Measurements from ENCODE around the gene PCYT2.

The PCYT2 gene

DNA sequence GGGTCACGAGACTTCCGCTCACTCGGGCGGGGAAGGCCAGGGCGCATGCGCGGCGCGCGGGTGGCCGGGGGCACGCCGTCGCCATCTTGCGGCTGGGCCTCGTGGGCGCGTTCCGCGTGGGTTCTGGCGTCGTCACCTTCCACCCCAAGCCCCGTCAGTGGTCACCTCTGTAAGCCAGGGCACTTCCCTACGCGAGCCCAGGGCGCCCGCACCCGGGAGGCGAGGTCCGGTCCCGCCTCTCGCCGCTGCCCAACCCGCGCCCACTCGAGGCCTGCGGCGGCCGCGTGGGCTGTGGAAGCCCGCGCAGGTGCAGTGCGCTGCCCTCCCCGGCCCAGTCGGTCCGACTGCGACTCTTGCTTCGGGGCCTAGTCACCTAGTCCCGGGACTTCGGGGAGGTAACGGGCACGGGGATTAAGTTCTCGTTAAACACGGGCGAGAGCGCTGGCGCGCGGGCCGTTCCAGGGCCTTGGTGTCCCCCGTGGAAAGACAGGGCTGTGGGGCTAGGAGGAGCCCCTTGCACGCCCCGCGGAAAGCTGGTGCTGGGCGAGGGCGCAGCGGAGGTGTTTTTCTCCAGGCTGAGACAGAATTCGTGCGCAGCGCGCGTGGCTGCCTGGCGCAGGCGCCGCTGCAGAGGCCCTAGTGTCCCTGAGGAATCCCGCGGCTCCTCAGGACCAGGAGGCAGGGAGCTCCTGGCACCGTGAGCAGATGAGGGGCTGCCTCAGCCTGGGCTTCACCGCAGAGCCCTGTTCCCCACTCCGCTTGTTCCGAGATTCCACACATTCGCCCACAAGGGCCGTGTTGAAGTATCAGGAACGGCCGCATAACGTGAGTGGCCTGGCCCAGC is 39.6 kb downstream of the PCYT2 start:
- H3K9me3 Mint-ChIP-seq, result no peaks in the 10 kb centered on the region
- H3K27me3 Mint-ChIP-seq (ENCODE audit: low read depth), result no peaks in the 10 kb centered on the region
- peak overlapping the region; percentile 85 to 91 (median 88) for H3K4me3 Mint-ChIP-seq
- peak overlapping the region; percentile 88 to 97 (median 95) for H3K27ac Mint-ChIP-seq
- TF ChIP-seq, protein P1, sequence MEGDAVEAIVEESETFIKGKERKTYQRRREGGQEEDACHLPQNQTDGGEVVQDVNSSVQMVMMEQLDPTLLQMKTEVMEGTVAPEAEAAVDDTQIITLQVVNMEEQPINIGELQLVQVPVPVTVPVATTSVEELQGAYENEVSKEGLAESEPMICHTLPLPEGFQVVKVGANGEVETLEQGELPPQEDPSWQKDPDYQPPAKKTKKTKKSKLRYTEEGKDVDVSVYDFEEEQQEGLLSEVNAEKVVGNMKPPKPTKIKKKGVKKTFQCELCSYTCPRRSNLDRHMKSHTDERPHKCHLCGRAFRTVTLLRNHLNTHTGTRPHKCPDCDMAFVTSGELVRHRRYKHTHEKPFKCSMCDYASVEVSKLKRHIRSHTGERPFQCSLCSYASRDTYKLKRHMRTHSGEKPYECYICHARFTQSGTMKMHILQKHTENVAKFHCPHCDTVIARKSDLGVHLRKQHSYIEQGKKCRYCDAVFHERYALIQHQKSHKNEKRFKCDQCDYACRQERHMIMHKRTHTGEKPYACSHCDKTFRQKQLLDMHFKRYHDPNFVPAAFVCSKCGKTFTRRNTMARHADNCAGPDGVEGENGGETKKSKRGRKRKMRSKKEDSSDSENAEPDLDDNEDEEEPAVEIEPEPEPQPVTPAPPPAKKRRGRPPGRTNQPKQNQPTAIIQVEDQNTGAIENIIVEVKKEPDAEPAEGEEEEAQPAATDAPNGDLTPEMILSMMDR (IDR thresholded peaks at IDR 0.05; ENCODE audit: unreplicated experiment in 3 of 3), result peak in 2 of 3 experiments; percentile 16 to 46
- peaks cover 8% of the 10 kb centered on the region for H3K4me1 Mint-ChIP-seq
- H3K36me3 Mint-ChIP-seq (ENCODE audit: low read depth), result peaks cover 3% of the 10 kb centered on the region

DNA sequence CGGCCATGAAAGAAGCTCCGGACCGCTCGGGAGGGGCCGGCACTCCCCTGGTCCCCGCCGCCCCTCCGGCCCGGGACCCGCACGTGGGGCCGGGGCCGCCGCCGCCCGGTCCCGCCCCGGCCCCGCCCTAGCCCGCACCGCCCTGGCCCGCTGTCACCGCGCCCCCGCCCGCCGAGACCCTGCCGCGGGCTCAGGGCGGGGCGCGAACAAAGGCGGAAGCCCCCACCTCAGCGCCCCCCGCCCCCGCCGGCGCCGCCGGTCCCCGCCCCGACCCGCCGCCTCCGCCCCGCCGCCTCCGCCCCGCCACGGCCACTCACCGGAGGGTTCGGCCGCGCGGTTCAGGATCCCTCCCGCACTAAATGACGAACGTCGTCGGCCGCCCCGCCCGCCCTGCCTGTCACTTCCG is 40.2 kb downstream of the PCYT2 start, which contains the start of gene ARHGDIA:
ARHGDIA (minus strand) TSS at position 357 of the 406 bp plus-strand sequence. CDS start 1,407 bp downstream, outside the sequence.
- TF ChIP-seq, protein P1 (IDR thresholded peaks at IDR 0.05; ENCODE audit: unreplicated experiment in 3 of 3), result no peak
- H3K27me3 Mint-ChIP-seq (ENCODE audit: low read depth), result no peaks in the 10 kb centered on the region
- H3K27ac Mint-ChIP-seq, result peak within 1 kb of the TSS; percentile 88 to 97 (median 95)
- H3K9me3 Mint-ChIP-seq, result no peaks in the 10 kb centered on the region
- H3K4me3 Mint-ChIP-seq, result peak within 1 kb of the TSS; percentile 85 to 93 (median 91)
- peaks cover 3% of the 10 kb centered on the region for H3K36me3 Mint-ChIP-seq (ENCODE audit: low read depth)
- peaks cover 11% of the 10 kb centered on the region for H3K4me1 Mint-ChIP-seq

DNA sequence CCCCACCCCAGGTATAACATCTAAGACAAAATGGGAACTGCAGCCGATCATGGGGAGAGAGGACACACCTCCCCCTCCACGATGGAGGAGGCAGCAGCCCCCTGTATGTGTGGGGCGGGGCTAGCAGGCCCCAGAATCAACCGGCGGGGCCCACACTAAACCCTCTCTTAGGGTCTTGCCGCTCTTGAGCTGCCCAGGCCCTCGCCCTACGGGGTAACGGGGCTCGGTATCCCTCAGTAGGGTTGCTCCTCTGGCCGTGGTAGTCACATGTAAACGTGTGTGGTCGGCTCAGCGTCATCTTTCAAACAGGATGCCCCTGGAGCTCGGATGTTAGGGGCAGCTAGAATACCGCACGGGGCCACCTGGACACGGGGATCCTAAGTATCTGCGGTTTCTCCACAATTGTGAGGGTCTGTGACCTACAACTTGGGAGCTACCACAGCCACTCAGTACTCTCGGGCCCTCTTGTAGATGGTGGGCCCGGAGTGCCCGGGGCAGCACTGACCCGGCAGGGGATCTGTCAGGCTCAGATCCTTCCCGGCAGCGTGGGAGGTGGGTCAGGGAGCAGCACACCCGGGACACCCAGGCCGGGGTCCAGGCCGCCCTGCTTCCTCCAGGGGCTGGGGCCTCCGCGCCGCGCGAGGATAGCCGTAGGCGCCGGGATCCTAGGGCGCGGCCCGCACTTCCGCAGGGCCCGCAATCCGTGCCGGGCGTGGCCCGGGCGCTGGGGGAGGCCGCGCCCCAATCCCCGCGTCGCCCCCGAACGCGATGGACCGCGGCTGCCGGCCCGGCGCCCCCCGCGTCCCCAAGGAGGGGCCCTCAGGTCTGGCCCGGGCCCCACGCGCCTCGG is 40.8 kb downstream of the PCYT2 start:
- H3K27me3 Mint-ChIP-seq (ENCODE audit: low read depth), result no peaks in the 10 kb centered on the region
- H3K27ac Mint-ChIP-seq, result peak overlapping the region; percentile 87 to 94 (median 92)
- TF ChIP-seq, protein P1 (IDR thresholded peaks at IDR 0.05; ENCODE audit: unreplicated experiment in 3 of 3), result no peak
- no peaks in the 10 kb centered on the region for H3K9me3 Mint-ChIP-seq
- H3K36me3 Mint-ChIP-seq (ENCODE audit: low read depth), result peaks cover 3% of the 10 kb centered on the region
- peak overlapping the region; percentile 82 to 93 (median 91) for H3K4me3 Mint-ChIP-seq
- peaks cover 11% of the 10 kb centered on the region for H3K4me1 Mint-ChIP-seq

DNA sequence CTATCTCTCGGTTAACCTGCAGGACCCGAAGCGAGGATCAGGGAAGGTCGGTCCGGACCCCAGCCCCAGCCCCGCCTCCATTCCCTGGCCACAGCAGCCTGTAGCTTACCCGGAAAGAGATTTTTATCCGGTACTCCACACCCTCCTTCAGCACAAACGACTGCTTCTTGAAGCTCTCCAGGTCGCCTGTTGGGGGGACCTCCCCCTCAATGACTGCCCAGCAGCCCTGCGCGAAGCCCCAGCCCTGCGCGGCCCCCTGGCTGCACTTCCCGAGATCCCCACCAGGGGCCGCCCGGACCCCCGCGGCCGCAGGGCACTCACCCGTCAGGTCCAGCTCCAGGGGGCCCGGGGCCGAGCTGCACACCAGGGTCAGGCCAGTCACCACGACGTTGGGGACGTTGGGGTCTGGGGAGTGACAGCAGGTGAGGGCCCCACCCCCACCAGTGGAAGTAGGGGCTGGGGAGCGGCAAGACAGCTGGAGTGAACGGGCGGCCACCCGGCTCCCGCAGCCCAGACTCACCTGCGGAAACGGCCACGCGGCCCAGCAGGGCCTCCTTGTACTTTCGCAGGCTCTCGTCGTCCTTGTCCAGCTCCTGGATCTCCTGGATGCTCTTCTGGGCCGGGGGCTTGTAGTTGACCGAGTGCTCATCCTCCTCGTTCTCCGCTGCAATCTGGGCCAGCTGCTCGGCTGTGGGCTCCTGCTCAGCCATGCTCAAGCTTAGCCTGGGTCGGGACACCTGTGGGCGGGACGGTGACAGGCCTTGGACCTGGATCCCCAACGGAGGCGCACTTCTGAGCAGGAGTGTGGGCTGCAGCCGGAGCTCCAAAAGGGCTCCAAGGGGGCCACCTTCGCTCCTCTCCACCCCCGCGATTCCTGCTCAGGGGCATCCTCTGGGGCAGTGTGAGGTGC is 41.7 kb downstream of the PCYT2 start:
- TF ChIP-seq, protein P1 (IDR thresholded peaks at IDR 0.05; ENCODE audit: unreplicated experiment in 3 of 3), result peak; percentile 98 to 99 (median 98)
- H3K4me1 Mint-ChIP-seq, result peaks cover 11% of the 10 kb centered on the region
- peaks cover 3% of the 10 kb centered on the region for H3K36me3 Mint-ChIP-seq (ENCODE audit: low read depth)
- peak overlapping the region; percentile 87 to 94 (median 92) for H3K27ac Mint-ChIP-seq
- no peaks in the 10 kb centered on the region for H3K27me3 Mint-ChIP-seq (ENCODE audit: low read depth)
- no peaks in the 10 kb centered on the region for H3K9me3 Mint-ChIP-seq
- peak overlapping the region; percentile 82 to 93 (median 91) for H3K4me3 Mint-ChIP-seq

DNA sequence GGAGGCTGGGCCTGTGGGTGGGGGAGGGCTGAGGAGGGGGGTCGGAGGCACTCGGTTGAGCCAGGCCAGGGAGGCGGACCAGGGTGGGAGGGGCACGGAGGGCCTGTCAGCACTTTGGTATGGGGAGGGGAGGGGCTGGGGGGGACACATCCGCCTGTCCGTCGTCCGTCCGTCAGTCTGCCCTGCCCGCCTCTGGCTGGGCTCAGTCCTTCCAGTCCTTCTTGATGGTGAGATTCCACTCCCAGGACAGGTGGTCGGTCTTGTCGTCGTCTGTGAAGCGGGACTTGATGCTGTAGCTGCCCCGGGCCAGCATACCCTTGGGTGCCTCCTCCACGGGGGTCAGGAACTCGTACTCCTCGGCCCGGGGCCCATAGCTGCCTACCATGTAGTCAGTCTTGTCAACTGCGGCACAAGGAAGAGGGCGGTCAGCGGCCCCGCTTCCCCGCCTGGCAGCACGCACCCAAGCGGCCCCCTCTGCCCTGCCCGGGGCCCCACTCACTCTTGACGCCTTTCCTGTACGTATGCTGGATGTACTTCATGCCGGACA is 42.5 kb downstream of the PCYT2 start:
- no peaks in the 10 kb centered on the region for H3K27me3 Mint-ChIP-seq (ENCODE audit: low read depth)
- peak overlapping the region; percentile 14 to 93 (median 82) for H3K4me3 Mint-ChIP-seq
- H3K27ac Mint-ChIP-seq, result peak overlapping the region in 2 of 3 experiments; percentile 59 to 74
- no peaks in the 10 kb centered on the region for H3K9me3 Mint-ChIP-seq
- H3K36me3 Mint-ChIP-seq (ENCODE audit: low read depth), result peaks cover 3% of the 10 kb centered on the region
- TF ChIP-seq, protein P1 (IDR thresholded peaks at IDR 0.05; ENCODE audit: unreplicated experiment in 3 of 3), result no peak
- peaks cover 12% of the 10 kb centered on the region for H3K4me1 Mint-ChIP-seq
